ENCODE measurements around the gene MRPS25.

GRCh38 chr3:15112011-15112410 lies 46.9 kb upstream of the MRPS25 start:
- TF ChIP-seq CTCF (IDR thresholded peaks at IDR 0.05; ENCODE audit: low read length) (no peak), EZH2 (optimal IDR thresholded peaks at IDR 0.05; ENCODE audit: low read depth, low read length) (no peak), EZH2phosphoT487 (IDR thresholded peaks at IDR 0.05; ENCODE audit: low read length) (no peak)

Measured in MM.1S (cell line).